Measurements from ENCODE around the gene CHAF1A.

The CHAF1A gene

GRCh38 chr19:4391306-4391693, 11.1 kb upstream of the CHAF1A start:
- Histone ChIP-seq H3K27ac (ENCODE audit: low read depth, low read length) (no peak overlapping the region), H3F3A (ENCODE audit: insufficient read depth) (no peaks in the 10 kb centered on the region), H3K36me3 (ENCODE audit: low read length) (no peaks in the 10 kb centered on the region), H3K4me3 (ENCODE audit: insufficient read depth, low read length, poor library complexity, severe bottlenecking) (no peak overlapping the region), H3K79me2 (ENCODE audit: insufficient read depth, low read length) (peaks cover 90% of the 10 kb centered on the region), H3K4me2 (ENCODE audit: low read depth, low read length, poor library complexity, severe bottlenecking) (no peak overlapping the region), H3K9me2 (replicated peaks; ENCODE audit: insufficient read depth, low read length) (no peaks in the 10 kb centered on the region), H3K27me3 (ENCODE audit: low read length) (no peaks in the 10 kb centered on the region), H4K20me1 (ENCODE audit: low read depth, low read length) (no peaks in the 10 kb centered on the region; the same call in 1 of the 2 replicates), H3K9me3 (ENCODE audit: insufficient read depth, low read length) (no peaks in the 10 kb centered on the region), H3K9ac (ENCODE audit: low read length) (no peak overlapping the region), H2AFZ (ENCODE audit: low read depth, low read length, severe bottlenecking) (no peak overlapping the region)
- TF ChIP-seq EZH2phosphoT487 (conservative IDR thresholded peaks at IDR 0.05; ENCODE audit: low read length) (no peak), CTCF (IDR thresholded peaks at IDR 0.05; ENCODE audit: insufficient read depth, low read length, poor library complexity, severe bottlenecking) (no peak)

DNA sequence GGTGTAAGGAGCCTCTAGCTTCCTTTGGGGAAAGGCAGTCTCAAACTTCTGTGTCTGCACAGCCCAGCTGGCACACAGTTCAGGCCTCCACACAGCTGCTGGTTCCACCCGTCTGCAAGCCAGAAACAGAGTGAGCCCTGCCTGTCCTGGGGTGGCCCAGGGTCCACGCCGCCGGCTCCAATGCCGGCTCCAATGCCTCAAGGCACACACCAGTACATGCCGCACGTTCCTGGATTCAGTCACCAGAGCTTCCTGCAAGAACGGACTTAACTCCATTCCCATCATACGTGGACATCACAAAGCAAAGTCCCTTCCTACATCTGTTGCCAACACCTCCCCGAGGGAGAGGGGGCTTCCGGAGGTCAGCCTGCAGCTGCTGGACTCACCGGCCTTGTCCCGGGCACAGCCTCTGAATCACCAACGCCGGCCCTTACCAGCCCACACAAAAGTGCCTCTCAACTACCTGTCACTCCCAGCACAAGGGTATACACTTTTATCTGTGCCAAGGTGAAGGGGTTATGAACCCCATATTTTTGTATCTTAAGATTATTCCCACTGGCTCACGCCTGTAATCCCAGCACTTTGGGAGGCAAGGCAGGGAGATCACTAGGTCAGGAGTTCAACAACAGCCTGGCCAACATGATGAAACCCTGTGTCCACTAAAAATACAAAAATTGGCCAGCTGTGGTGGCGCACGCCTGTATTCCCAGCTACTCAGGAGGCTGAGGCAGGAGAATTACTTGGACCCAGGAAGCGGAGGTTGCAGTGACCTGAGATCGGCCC, 10.5 kb upstream of the CHAF1A start:
- Histone ChIP-seq H3K36me3 (ENCODE audit: low read length) (no peaks in the 10 kb centered on the region), H3K9me2 (replicated peaks; ENCODE audit: insufficient read depth, low read length) (no peaks in the 10 kb centered on the region), H3K27ac (ENCODE audit: low read depth, low read length) (no peak overlapping the region), H4K20me1 (ENCODE audit: low read depth, low read length) (no peaks in the 10 kb centered on the region; the same call in 1 of the 2 replicates), H3K9me3 (ENCODE audit: insufficient read depth, low read length) (no peaks in the 10 kb centered on the region), H3K79me2 (ENCODE audit: insufficient read depth, low read length) (peaks cover 90% of the 10 kb centered on the region), H3K4me2 (ENCODE audit: low read depth, low read length, poor library complexity, severe bottlenecking) (no peak overlapping the region), H3K27me3 (ENCODE audit: low read length) (no peaks in the 10 kb centered on the region), H2AFZ (ENCODE audit: low read depth, low read length, severe bottlenecking) (no peak overlapping the region), H3F3A (ENCODE audit: insufficient read depth) (no peaks in the 10 kb centered on the region), H3K4me3 (ENCODE audit: insufficient read depth, low read length, poor library complexity, severe bottlenecking) (no peak overlapping the region), H3K9ac (ENCODE audit: low read length) (no peak overlapping the region)
- no peak for TF ChIP-seq EZH2phosphoT487 (conservative IDR thresholded peaks at IDR 0.05; ENCODE audit: low read length)
- no peak for TF ChIP-seq CTCF (IDR thresholded peaks at IDR 0.05; ENCODE audit: insufficient read depth, low read length, poor library complexity, severe bottlenecking)

GRCh38 chr19:4393947-4394590, 8.4 kb upstream of the CHAF1A start:
- Histone ChIP-seq H3K79me2 (ENCODE audit: insufficient read depth, low read length) (peaks cover 94% of the 10 kb centered on the region), H3K27ac (ENCODE audit: low read depth, low read length) (no peak overlapping the region), H3K9me3 (ENCODE audit: insufficient read depth, low read length) (no peaks in the 10 kb centered on the region), H3K27me3 (ENCODE audit: low read length) (no peaks in the 10 kb centered on the region), H3K4me3 (ENCODE audit: insufficient read depth, low read length, poor library complexity, severe bottlenecking) (no peak overlapping the region), H3K4me2 (ENCODE audit: low read depth, low read length, poor library complexity, severe bottlenecking) (no peak overlapping the region), H3K9ac (ENCODE audit: low read length) (no peak overlapping the region), H3F3A (ENCODE audit: insufficient read depth) (no peaks in the 10 kb centered on the region), H3K36me3 (ENCODE audit: low read length) (0 out of 2 replicates have a peak, but pooled peaks cover 3% of the 10 kb centered on the region), H3K9me2 (replicated peaks; ENCODE audit: insufficient read depth, low read length) (no peaks in the 10 kb centered on the region), H2AFZ (ENCODE audit: low read depth, low read length, severe bottlenecking) (no peak overlapping the region), H4K20me1 (ENCODE audit: low read depth, low read length) (peaks cover 5% of the 10 kb centered on the region; the same call in 1 of the 2 replicates)
- TF ChIP-seq EZH2phosphoT487 (conservative IDR thresholded peaks at IDR 0.05; ENCODE audit: low read length) (no peak), CTCF (IDR thresholded peaks at IDR 0.05; ENCODE audit: insufficient read depth, low read length, poor library complexity, severe bottlenecking) (no peak)
